OCI-LY3 (cell line): Measurements from ENCODE around the gene CARD19.
"Not testable (repeated sequence)": the region's sequence is repeated elsewhere in the genome, so short reads cannot be mapped to it uniquely, and the experiment has no call there.

Experiments
- EZH2phosphoT487 ChIP-seq: fragments of 200-600 bp; shearing (Covaris generic); IDR thresholded peaks from 2 replicates; pipeline ENCODE4 v1.6.1; 2018; ENCODE audit warnings: antibody characterized with exemption, mixed run types, low read depth
- TF ChIP-seq, protein P1 (sequence below): fragments of 200-600, 300-600 bp; sonication (generic); IDR thresholded peaks from 2 replicates; pipeline ENCODE4 v1.5.1; 2014; ENCODE audit warnings: antibody characterized with exemption, low read length, low read depth

DNA sequence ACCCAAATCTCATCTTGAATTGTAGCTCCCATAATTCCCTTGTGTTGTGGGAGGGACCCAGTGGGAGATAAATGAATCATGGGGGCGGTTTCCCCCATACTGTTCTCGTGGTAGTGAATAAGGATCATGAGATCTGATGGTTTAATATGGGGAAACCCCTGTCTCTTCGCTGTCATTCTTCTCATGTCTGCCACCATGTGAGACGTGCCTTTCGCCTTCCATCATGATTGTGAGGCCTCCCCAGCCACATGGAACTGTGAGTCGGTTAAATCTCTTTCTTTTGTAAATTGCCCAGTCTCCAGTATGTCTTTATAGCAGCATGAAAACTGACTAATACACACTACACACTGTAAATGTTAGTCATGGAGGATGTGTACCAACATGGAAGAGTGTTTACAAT, 50.7 kb downstream of the CARD19 start:
- TF ChIP-seq, protein P1, sequence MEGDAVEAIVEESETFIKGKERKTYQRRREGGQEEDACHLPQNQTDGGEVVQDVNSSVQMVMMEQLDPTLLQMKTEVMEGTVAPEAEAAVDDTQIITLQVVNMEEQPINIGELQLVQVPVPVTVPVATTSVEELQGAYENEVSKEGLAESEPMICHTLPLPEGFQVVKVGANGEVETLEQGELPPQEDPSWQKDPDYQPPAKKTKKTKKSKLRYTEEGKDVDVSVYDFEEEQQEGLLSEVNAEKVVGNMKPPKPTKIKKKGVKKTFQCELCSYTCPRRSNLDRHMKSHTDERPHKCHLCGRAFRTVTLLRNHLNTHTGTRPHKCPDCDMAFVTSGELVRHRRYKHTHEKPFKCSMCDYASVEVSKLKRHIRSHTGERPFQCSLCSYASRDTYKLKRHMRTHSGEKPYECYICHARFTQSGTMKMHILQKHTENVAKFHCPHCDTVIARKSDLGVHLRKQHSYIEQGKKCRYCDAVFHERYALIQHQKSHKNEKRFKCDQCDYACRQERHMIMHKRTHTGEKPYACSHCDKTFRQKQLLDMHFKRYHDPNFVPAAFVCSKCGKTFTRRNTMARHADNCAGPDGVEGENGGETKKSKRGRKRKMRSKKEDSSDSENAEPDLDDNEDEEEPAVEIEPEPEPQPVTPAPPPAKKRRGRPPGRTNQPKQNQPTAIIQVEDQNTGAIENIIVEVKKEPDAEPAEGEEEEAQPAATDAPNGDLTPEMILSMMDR: not testable (repeated sequence)
- not testable (repeated sequence) for TF ChIP-seq EZH2phosphoT487
